GM23338 (cell line): ENCODE measurements around the gene TMEM140. TPM values are rescaled to one million over a fixed set of nuclear protein-coding genes. Genes with fewer than 3 reads are reported as not detected.
"Not testable (repeated sequence)": the region's sequence is repeated elsewhere in the genome, so short reads cannot be mapped to it uniquely, and the experiment has no call there.

ENCODE experiments used
- ATAC-seq: fragments of 200-7000 bp; cut with Tn5 transposase; 3 replicates; pipeline ENCODE4 v1.9.1; 2020
- DNase-seq: peaks from one replicate; pipeline ENCODE4 v3.0.0-alpha.2; 2015; ENCODE audit warnings: low spot score
- H2AFZ ChIP-seq: fragments of 200-600 bp; sonication (generic); 2 replicates; pipeline ENCODE4 v1.8.0; 2016; ENCODE audit warnings: antibody characterized with exemption, mild to moderate bottlenecking, moderate library complexity
- H3F3A ChIP-seq: fragments of 200-600 bp; sonication (generic); replicated peaks from 2 replicates; pipeline ENCODE4 v1.8.0; 2017; ENCODE audit warnings: antibody characterized with exemption, mixed run types, low read depth
- H3K27ac ChIP-seq: fragments of 200-600 bp; sonication (generic); 2 replicates; pipeline ENCODE4 v1.6.1; 2016; ENCODE audit warnings: low read depth
- H3K27me3 ChIP-seq: fragments of 200-600 bp; sonication (generic); 2 replicates; pipeline ENCODE4 v1.8.0; 2016; ENCODE audit warnings: mild to moderate bottlenecking, mixed run types, moderate library complexity; ENCODE audit not compliant: insufficient read depth
- H3K36me3 ChIP-seq: fragments of 200-600 bp; sonication (generic); 2 replicates; pipeline ENCODE4 v1.8.0; 2016; ENCODE audit warnings: mild to moderate bottlenecking; ENCODE audit not compliant: insufficient read depth
- H3K4me1 ChIP-seq: fragments of 200-600 bp; sonication (generic); 2 replicates; pipeline ENCODE4 v1.8.0; 2016; ENCODE audit warnings: mild to moderate bottlenecking, moderate library complexity; ENCODE audit not compliant: insufficient read depth
- H3K4me2 ChIP-seq: fragments of 200-600 bp; sonication (generic); 2 replicates; pipeline ENCODE4 v1.7.1; 2017; ENCODE audit warnings: mixed run types
- H3K4me3 ChIP-seq: fragments of 200-600 bp; sonication (generic); 2 replicates; pipeline ENCODE4 v1.6.1; 2016; ENCODE audit warnings: mixed run types
- H3K79me2 ChIP-seq: fragments of 200-600 bp; sonication (generic); replicated peaks from 2 replicates; pipeline ENCODE4 v1.8.0; 2017; ENCODE audit warnings: mild to moderate bottlenecking; ENCODE audit not compliant: insufficient read depth
- H3K9me2 ChIP-seq: fragments of 200-600 bp; sonication (generic); 2 replicates; pipeline ENCODE4 v1.8.0; 2017; ENCODE audit not compliant: insufficient read depth
- H4K20me1 ChIP-seq: fragments of 200-600 bp; sonication (generic); replicated peaks from 2 replicates; pipeline ENCODE4 v1.8.0; 2017; ENCODE audit warnings: mild to moderate bottlenecking; ENCODE audit not compliant: insufficient read depth
- H3K27ac Mint-ChIP-seq: 2 replicates; pipeline ENCODE4 v1.8.0; 2020; ENCODE audit warnings: inconsistent platforms, mild to moderate bottlenecking, moderate library complexity, mixed read lengths
- H3K27me3 Mint-ChIP-seq: 3 replicates; pipeline ENCODE4 v1.8.0; 2022; ENCODE audit warnings: low read depth, mild to moderate bottlenecking, moderate library complexity, mixed read lengths, inconsistent platforms; ENCODE audit not compliant: insufficient read depth, poor library complexity
- H3K36me3 Mint-ChIP-seq: 3 replicates; pipeline ENCODE4 v1.8.0; 2021; ENCODE audit warnings: low read depth, mild to moderate bottlenecking, inconsistent platforms, moderate library complexity, mixed read lengths
- H3K4me1 Mint-ChIP-seq: 3 replicates; pipeline ENCODE4 v1.8.0; 2020; ENCODE audit warnings: mild to moderate bottlenecking, inconsistent platforms, mixed read lengths
- H3K4me3 Mint-ChIP-seq: 3 replicates; pipeline ENCODE4 v1.8.0; 2021; ENCODE audit warnings: moderate library complexity, mild to moderate bottlenecking, inconsistent platforms, mixed read lengths
- H3K9me3 Mint-ChIP-seq: 3 replicates; pipeline ENCODE4 v1.8.0; 2020; ENCODE audit warnings: moderate library complexity, mild to moderate bottlenecking, inconsistent platforms, mixed read lengths
- EZH2 ChIP-seq: fragments of 200-600 bp; sonication (generic); IDR thresholded peaks from one replicate; pipeline ENCODE4 v1.8.0; 2017; ENCODE audit warnings: antibody characterized with exemption, mild to moderate bottlenecking, low read depth; ENCODE audit not compliant: unreplicated experiment
- EZH2phosphoT487 ChIP-seq: fragments of 200-600 bp; sonication (generic); IDR thresholded peaks from one replicate; pipeline ENCODE4 v1.8.1; 2018; ENCODE audit warnings: antibody characterized with exemption; ENCODE audit not compliant: unreplicated experiment
- JUNB ChIP-seq: IDR thresholded peaks from one replicate; pipeline ENCODE4 v1.6.1; 2016; ENCODE audit warnings: antibody characterized with exemption; ENCODE audit not compliant: unreplicated experiment
- NANOG ChIP-seq: IDR thresholded peaks from 2 replicates; pipeline ENCODE4 v1.6.1; 2016; ENCODE audit warnings: antibody characterized with exemption, borderline replicate concordance
- POLR2AphosphoS5 ChIP-seq: IDR thresholded peaks from 2 replicates; pipeline ENCODE4 v1.6.1; 2016; ENCODE audit warnings: antibody characterized with exemption, low read depth
- ZNF462 ChIP-seq: fragments of 250-450 bp; sonication (Bioruptor Pico); IDR thresholded peaks from 2 replicates; pipeline ENCODE4 v1.5.0; 2020; ENCODE audit warnings: mild to moderate bottlenecking, moderate library complexity
- polyA plus RNA-seq: library from polyadenylated mRNA; unstranded; fragments of >200 nt; fragmentation: Nextera tagmentation; extraction: Ambion mirVana; gene quantifications from 2 replicates; pipeline ENCODE4 v1.2.1, GENCODE V29; 2016
- total RNA-seq: library from RNA; depleted of rRNA; stranded (reverse); fragments of >200 nt; shearing (Covaris generic); gene quantifications from 2 replicates; pipeline ENCODE4 v1.2.3, GENCODE V29; 2014

TMEM140 gene
- total and polyA plus RNA-seq, 2 experiments from 2014 or later, result 2.7 TPM; not detected in 1

DNA sequence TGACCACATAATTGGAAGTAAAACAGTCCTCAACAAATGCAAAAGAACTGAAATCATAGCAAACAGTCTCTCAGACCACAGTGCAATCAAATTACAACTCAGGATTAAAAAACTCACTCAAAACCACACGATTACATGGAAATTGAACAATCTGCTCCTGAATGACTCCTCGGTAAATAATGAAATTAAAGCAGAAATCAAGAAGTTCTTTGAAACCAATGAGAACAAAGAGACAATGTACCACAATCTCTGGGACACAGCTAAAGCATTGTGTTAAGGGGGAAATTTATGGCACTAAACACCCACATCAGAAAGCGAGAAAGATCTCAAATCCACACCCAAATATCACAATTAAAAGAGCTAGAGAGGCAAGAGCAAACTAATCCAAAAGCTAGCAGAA, 23.2 kb upstream of the TMEM140 start:
- not testable (repeated sequence) for H3K4me3 Mint-ChIP-seq, H3K4me3 ChIP-seq, H3K4me1 ChIP-seq, H2AFZ ChIP-seq, H3K27ac Mint-ChIP-seq, H3K27me3 ChIP-seq, H3K79me2 ChIP-seq, DNase-seq, H3K9me2 ChIP-seq, H3K4me2 ChIP-seq, H3F3A ChIP-seq, ATAC-seq, H3K36me3 ChIP-seq, H3K27me3 Mint-ChIP-seq, H3K4me1 Mint-ChIP-seq, H3K27ac ChIP-seq, H4K20me1 ChIP-seq
- Mint-ChIP-seq H3K36me3 (peaks cover 12% of the 10 kb centered on the region), H3K9me3 (peaks cover 13% of the 10 kb centered on the region)

GRCh38 chr7:135128931-135129330, 18.9 kb upstream of the TMEM140 start:
- H3K27ac ChIP-seq, result no peak overlapping the region
- H2AFZ ChIP-seq, result no peak overlapping the region
- H3K27ac Mint-ChIP-seq, result no peak overlapping the region
- no peak overlapping the region for H3K4me3 Mint-ChIP-seq
- no peaks in the 10 kb centered on the region for H3K79me2 ChIP-seq
- DNase-seq, result no peak
- no peak for ATAC-seq
- H4K20me1 ChIP-seq, result no peaks in the 10 kb centered on the region
- H3K9me2 ChIP-seq, result no peaks in the 10 kb centered on the region
- no peaks in the 10 kb centered on the region for H3K4me1 Mint-ChIP-seq
- H3K4me1 ChIP-seq, result no peaks in the 10 kb centered on the region
- H3K27me3 Mint-ChIP-seq, result no peaks in the 10 kb centered on the region
- H3K27me3 ChIP-seq, result no peaks in the 10 kb centered on the region
- no peaks in the 10 kb centered on the region for H3K36me3 Mint-ChIP-seq
- H3K4me3 ChIP-seq, result no peak overlapping the region
- no peaks in the 10 kb centered on the region; the same call in 2 of the 3 replicates for H3K9me3 Mint-ChIP-seq
- no peaks in the 10 kb centered on the region for H3K36me3 ChIP-seq
- H3K4me2 ChIP-seq, result no peak overlapping the region
- TF ChIP-seq EZH2phosphoT487 (no peak), ZNF462 (no peak), JUNB (no peak), POLR2AphosphoS5 (no peak), EZH2 (no peak), NANOG (no peak)
- H3F3A ChIP-seq, result no peaks in the 10 kb centered on the region
